Mucosa of rectum (tissue), 2 donors: ENCODE results near the gene PRKAR1A.

ENCODE experiments used
- H3K27ac ChIP-seq, 2 donors: one replicate each; pipeline ENCODE4 v1.7.0; 2013; ENCODE audit warnings: inconsistent platforms in 2 of 2, low read depth in 2 of 2, low read length in 2 of 2
- H3K27me3 ChIP-seq, 2 donors: one replicate each; pipeline ENCODE4 v1.7.0; 2013; ENCODE audit warnings: low read length in 2 of 2; ENCODE audit not compliant: control insufficient read depth in 2 of 2, insufficient read depth in 2 of 2
- H3K36me3 ChIP-seq, 2 donors: one replicate each; pipeline ENCODE4 v1.7.0; 2013; ENCODE audit warnings: low read length in 2 of 2; ENCODE audit not compliant: control insufficient read depth in 2 of 2, insufficient read depth in 2 of 2
- H3K4me1 ChIP-seq, 2 donors: one replicate each; pipeline ENCODE4 v1.7.0; 2013; ENCODE audit warnings: low read length in 2 of 2, mild to moderate bottlenecking in 1 of 2; ENCODE audit not compliant: control insufficient read depth in 2 of 2, insufficient read depth in 2 of 2
- H3K4me3 ChIP-seq, 2 donors: one replicate each; pipeline ENCODE4 v1.7.0; 2013; ENCODE audit warnings: low read length in 2 of 2
- H3K9ac ChIP-seq, 2 donors: one replicate each; pipeline ENCODE4 v1.7.0; 2013; ENCODE audit warnings: low read length in 2 of 2, low read depth in 1 of 2, mild to moderate bottlenecking in 1 of 2
- H3K9me3 ChIP-seq, 2 donors: one replicate each; pipeline ENCODE4 v1.7.0; 2013; ENCODE audit warnings: low read length in 2 of 2; ENCODE audit not compliant: control insufficient read depth in 2 of 2
- donor health status: healthy.
- donor health status: Normal muscosa, but diverticular disease.

PRKAR1A gene

GRCh38 chr17:68585643-68586042 is 73.4 kb downstream of the PRKAR1A start:
- no peaks in the 10 kb centered on the region for H3K36me3 ChIP-seq
- H3K9ac ChIP-seq = no peak overlapping the region
- no peak overlapping the region for H3K4me3 ChIP-seq
- no peak overlapping the region for H3K27ac ChIP-seq
- no peaks in the 10 kb centered on the region for H3K9me3 ChIP-seq
- no peaks in the 10 kb centered on the region for H3K4me1 ChIP-seq
- H3K27me3 ChIP-seq = no peaks in the 10 kb centered on the region

GRCh38 chr17:68587026-68587425 is 74.8 kb downstream of the PRKAR1A start:
- H3K9ac ChIP-seq = no peak overlapping the region
- H3K27me3 ChIP-seq = peaks cover 0 to 6% of the 10 kb centered on the region in 2 donors
- H3K9me3 ChIP-seq = no peaks in the 10 kb centered on the region
- no peak overlapping the region for H3K4me3 ChIP-seq
- H3K27ac ChIP-seq = no peak overlapping the region
- no peaks in the 10 kb centered on the region for H3K4me1 ChIP-seq
- H3K36me3 ChIP-seq = no peaks in the 10 kb centered on the region

DNA sequence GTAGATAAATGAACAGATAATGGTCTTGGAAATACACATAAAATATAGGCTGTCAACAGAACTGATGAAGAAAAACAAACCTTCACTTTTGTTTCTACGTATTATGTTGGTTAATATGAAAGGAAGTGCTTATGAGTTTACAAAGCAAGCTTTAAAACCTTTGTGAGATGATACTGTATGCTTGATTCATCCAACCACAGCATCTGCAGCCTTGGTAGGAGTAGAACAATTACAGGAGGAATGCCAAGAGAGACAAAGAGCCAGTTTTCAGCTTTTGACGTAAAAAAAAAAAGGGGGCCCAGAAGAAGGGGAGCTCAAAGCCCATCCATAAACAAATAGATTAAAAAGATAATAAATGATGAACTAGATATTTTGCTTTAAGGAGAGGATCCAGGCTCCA is 75.6 kb downstream of the PRKAR1A start:
- Histone ChIP-seq H3K4me3 (no peak overlapping the region), H3K4me1 (no peaks in the 10 kb centered on the region), H3K9me3 (no peaks in the 10 kb centered on the region), H3K27ac (no peak overlapping the region), H3K36me3 (no peaks in the 10 kb centered on the region), H3K9ac (no peak overlapping the region), H3K27me3 (peaks cover 2 to 8% of the 10 kb centered on the region in 2 donors)

- Histone ChIP-seq H3K9me3 (no peaks in the 10 kb centered on the region), H3K9ac (no peak overlapping the region), H3K4me3 (no peak overlapping the region), H3K27me3 (peaks cover 3 to 8% of the 10 kb centered on the region in 2 donors), H3K36me3 (no peaks in the 10 kb centered on the region), H3K4me1 (no peaks in the 10 kb centered on the region), H3K27ac (no peak overlapping the region)
These were observed 76.1 kb downstream of the PRKAR1A start for GRCh38 chr17:68588362-68588761.

DNA sequence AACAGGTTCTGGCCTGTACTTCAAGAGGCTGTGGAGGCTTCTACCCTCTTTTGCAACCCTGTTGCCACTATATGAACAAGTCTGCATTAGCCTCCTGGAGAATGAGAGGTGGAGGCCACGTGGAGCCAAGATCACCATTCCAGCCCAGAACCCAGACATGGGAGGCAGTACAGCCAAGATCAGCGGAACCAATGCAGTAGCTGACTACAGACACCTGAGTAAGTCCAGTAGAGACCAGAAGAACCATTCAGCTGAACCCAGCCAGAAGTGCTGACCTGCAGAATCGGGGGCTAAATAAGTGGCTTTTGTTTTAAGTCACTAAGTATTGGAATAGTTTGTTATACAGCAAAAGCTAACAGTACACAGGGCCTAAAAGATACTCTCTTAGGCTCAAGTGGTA is 76.9 kb downstream of the PRKAR1A start:
- Histone ChIP-seq H3K9ac (no peak overlapping the region), H3K27ac (no peak overlapping the region), H3K9me3 (no peaks in the 10 kb centered on the region), H3K4me1 (no peaks in the 10 kb centered on the region), H3K4me3 (no peak overlapping the region), H3K27me3 (peaks cover 3 to 8% of the 10 kb centered on the region in 2 donors), H3K36me3 (no peaks in the 10 kb centered on the region)

DNA sequence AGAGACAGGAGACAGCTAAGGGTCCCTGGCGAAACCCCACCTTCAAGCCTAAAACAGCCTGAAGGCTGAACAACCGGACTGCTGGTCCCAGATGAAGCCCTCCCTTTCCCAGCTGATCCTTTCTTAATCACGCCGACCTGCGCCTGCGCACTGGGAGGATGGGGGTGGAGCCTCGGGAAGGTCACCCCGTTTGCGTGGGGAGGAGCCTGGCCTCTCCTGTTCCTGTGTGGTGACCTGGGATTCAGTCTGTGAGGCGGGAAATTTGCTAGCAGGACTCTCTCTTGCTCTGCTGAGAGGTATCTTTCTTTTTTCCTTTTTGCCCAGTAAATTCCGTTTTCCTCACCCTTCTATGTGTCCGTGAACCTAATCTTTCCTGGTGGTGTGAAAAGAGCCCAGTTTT is 79.4 kb downstream of the PRKAR1A start:
- no peak overlapping the region for H3K4me3 ChIP-seq
- H3K36me3 ChIP-seq = no peaks in the 10 kb centered on the region
- H3K27ac ChIP-seq = no peak overlapping the region
- H3K9me3 ChIP-seq = no peaks in the 10 kb centered on the region
- no peak overlapping the region for H3K9ac ChIP-seq
- peaks cover 8 to 10% of the 10 kb centered on the region in 2 donors for H3K27me3 ChIP-seq
- peaks cover 2% of the 10 kb centered on the region in 2 donors for H3K4me1 ChIP-seq

GRCh38 chr17:68592009-68592408 is 79.8 kb downstream of the PRKAR1A start:
- Histone ChIP-seq H3K27ac (no peak overlapping the region), H3K9me3 (no peaks in the 10 kb centered on the region), H3K4me3 (no peak overlapping the region), H3K27me3 (peaks cover 10% of the 10 kb centered on the region in 2 donors), H3K36me3 (no peaks in the 10 kb centered on the region), H3K4me1 (peaks cover 2% of the 10 kb centered on the region in 2 donors), H3K9ac (no peak overlapping the region)

DNA sequence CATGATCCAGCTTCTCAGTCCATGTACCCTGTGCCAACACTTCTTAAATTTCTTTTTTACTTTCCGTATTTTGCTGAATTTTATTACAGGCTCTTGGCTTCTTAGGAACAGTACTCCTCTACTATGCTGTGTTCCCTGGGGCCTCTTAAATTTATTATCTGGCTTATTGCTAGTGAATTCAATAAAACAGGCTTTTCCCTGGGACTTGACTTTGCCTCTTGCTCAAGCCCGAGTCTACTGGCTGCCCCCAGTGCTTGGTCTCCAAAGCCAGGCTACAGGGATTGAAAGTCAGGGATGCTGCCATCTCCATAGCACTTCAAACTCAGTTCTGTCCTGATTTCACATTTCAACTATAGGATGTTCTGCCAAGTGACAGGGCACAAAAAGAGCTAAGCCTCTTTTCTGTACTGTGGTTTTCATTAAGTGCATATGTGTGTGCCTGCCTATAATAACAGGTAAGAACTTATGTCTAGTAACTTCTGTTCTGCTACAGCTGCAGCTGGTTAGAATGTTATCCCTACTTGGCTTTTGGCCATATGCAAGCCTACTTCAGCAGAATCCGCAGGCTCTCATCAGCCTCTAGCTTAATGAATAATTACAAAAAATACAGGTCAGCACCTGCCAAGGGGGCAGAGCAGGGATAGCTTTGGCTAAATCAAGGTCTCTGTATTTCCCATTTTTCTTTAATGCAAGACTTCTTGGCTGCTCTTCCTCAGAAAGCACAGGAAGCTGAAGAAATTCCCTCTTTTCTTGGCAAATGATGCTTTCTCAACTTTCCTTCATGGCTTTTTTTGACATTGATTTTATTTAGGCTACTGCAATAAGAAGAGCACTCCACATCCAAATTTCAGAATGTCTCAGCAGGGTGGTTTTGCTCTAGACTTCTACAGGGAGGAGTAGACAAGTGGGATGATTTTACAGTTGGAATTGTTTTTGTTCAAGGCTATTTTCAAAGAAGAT is 80.7 kb downstream of the PRKAR1A start:
- H3K4me1 ChIP-seq = peaks cover 2% of the 10 kb centered on the region in 2 donors
- H3K9ac ChIP-seq = no peak overlapping the region
- peaks cover 10% of the 10 kb centered on the region in 2 donors for H3K27me3 ChIP-seq
- no peaks in the 10 kb centered on the region for H3K36me3 ChIP-seq
- no peak overlapping the region for H3K4me3 ChIP-seq
- no peak overlapping the region for H3K27ac ChIP-seq
- H3K9me3 ChIP-seq = no peaks in the 10 kb centered on the region

DNA sequence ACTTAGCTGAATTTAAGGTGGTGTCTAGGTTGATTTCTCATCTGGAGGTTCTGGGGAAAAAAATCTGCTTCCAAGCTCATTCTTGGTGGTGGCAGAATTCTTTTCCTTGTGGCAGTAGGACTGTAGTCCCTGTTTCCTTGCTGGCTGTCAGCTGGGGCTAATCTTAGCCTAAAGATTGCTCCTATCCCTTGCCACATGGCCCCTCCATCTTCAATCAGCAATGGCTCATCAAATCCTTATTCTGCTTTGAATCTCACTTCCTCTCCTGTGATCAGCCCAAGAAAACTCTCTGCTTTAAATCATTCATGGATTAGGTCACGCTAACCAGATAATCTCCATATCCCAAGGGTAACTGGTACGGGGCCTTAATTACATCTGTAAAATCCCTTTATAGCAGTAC is 82.3 kb downstream of the PRKAR1A start:
- H3K27ac ChIP-seq = no peak overlapping the region
- no peaks in the 10 kb centered on the region for H3K9me3 ChIP-seq
- H3K4me1 ChIP-seq = peaks cover 2% of the 10 kb centered on the region in 2 donors
- H3K27me3 ChIP-seq = peaks cover 12 to 24% of the 10 kb centered on the region in 2 donors
- H3K9ac ChIP-seq = no peak overlapping the region
- H3K4me3 ChIP-seq = no peak overlapping the region
- H3K36me3 ChIP-seq = no peaks in the 10 kb centered on the region

DNA sequence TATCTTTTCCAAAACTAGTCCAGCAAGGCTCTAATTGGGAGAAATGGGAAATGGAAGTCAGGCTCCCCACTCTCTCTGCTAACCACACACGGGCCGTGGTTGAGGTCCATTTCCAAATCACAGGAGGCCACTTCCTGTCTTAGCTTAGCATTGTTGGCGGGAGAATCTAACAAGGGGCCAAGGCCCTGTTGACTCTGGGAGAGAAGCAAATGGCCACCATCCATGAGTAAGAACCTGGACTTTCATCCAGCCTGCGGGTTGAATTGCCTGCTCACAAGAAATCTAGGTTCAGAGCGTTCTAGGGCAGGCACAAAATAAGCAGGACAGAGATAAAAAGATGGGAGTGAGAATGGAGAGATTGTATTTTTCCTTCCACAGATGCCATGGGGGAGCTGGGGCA is 83.3 kb downstream of the PRKAR1A start:
- no peak overlapping the region for H3K27ac ChIP-seq

More for the DNA sequence above, 83.3 kb downstream of the PRKAR1A start:
- Histone ChIP-seq H3K9ac (no peak overlapping the region), H3K4me3 (no peak overlapping the region), H3K4me1 (peaks cover 2 to 3% of the 10 kb centered on the region in 2 donors), H3K27me3 (peaks cover 18 to 30% of the 10 kb centered on the region in 2 donors), H3K9me3 (no peaks in the 10 kb centered on the region), H3K36me3 (no peaks in the 10 kb centered on the region)
